HG03571 (cell line): ENCODE measurements around the gene TUBGCP6.

ENCODE experiments used
- ATAC-seq: cut with Tn5 transposase; IDR thresholded peaks from one replicate; pipeline ENCODE4 v1.9.1; 2021; ENCODE audit not compliant: unreplicated experiment

The TUBGCP6 gene

GRCh38 chr22:50244420-50245213 lies at the start of gene TUBGCP6:
TUBGCP6 (minus strand) TSS chr22:50245023; CDS start chr22:50244459, 564 bp downstream.
- peak; percentile 58 for ATAC-seq

GRCh38 chr22:50294319-50294656 lies 49.5 kb upstream of the TUBGCP6 start:
- ATAC-seq, result no peak

DNA sequence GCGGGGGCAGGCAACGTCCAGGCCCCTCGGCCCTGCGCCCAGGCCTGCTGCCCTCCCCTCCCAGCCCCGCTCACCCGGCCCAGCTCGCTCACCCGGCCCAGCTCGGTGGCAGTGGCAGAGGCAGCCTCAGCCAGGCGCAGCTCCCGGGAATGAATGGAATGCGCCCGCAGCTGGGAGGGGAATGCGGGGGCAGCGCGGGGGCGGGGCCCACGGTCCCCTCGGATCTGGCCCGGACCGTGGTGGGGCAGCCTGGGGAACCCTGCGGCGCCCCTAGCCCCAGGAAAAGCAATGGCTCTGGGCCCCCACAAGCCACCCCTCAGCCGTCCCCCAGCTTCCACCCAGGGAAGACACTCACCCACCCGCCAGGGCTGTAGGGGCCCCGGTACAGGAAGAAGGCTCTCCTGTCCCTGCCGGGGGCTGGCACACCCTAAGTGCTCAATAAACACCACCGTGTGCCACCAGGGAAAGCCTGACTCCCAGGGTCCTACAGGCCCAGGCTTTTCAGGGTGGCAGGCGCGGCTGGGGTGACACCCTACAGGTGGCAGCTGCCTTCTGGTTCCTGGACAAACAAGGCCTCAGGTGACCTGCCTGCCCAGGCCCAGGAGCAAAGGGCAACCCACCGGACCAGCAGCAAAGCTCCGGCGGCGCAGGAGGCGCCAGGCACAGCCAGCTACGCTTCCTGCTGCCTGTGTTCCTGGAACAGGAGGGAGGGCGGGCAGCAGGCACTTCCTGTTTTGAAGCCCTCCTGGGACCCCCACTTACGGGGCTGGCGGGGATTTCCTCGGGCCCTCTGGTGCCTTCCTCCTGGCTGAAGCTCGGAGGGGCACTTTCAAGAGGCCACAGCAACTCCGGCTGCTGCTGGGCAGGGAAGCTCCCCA lies 48.9 kb upstream of the TUBGCP6 start:
- ATAC-seq, result no peak

- ATAC-seq, result no peak
Observed at GRCh38 chr22:50292643-50293440, 48.0 kb upstream of the TUBGCP6 start.

- no peak for ATAC-seq
Observed at GRCh38 chr22:50289942-50290630, 45.3 kb upstream of the TUBGCP6 start.

GRCh38 chr22:50289151-50289941 lies 44.5 kb upstream of the TUBGCP6 start:
- ATAC-seq, result no peak

DNA sequence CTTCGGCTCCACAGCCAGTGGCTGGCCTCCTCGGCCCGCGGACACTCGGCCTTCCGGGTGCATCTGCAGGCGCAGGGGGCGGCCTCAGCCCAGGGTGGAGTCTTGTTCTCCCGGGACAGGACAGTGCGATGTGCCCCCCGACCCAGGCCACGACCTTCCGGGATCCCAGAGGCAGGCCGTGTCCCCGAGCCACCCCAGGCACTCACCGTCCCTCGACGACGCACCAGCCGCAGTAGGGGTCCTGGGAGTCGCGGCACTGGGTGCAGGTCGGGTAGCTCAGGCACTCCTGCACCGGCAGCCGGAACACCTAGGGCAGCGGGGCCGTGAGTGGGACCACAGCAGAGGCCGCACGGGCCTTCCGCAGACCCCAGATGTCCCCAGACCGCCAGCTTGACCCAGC lies 42.9 kb upstream of the TUBGCP6 start:
- no peak for ATAC-seq

DNA sequence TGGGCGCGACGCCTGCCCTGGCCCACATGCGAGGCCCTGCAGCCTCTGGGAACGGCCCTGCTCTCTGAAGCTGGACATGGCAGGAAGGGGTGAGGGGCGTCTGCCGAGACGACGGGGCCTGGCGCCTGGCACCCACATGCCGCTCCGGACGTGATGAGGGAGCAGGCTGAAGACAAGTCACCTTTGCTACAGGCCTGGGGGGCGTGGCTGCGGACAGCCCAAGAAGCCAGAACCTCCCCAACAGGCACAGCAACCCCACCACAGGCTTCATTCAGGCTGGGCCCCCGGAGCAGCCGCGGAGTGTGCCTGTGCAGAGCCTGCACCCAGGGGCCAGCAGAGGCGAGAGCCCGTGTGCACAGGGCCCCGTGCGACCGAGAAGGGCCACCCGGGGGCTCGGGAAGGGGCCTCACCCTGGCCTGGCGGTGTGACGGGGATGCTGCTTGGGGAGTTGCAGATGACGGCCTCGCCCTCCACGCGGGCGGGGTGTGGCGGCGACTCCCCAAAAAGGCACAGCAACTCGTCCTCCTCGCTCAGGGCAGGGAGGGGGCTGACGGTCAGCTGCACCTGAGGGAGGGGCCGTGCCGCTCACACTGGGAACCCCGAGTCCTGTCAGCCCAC lies 42.0 kb upstream of the TUBGCP6 start:
- ATAC-seq, result no peak

- no peak for ATAC-seq
Observed at GRCh38 chr22:50286275-50286674, 41.5 kb upstream of the TUBGCP6 start.

DNA sequence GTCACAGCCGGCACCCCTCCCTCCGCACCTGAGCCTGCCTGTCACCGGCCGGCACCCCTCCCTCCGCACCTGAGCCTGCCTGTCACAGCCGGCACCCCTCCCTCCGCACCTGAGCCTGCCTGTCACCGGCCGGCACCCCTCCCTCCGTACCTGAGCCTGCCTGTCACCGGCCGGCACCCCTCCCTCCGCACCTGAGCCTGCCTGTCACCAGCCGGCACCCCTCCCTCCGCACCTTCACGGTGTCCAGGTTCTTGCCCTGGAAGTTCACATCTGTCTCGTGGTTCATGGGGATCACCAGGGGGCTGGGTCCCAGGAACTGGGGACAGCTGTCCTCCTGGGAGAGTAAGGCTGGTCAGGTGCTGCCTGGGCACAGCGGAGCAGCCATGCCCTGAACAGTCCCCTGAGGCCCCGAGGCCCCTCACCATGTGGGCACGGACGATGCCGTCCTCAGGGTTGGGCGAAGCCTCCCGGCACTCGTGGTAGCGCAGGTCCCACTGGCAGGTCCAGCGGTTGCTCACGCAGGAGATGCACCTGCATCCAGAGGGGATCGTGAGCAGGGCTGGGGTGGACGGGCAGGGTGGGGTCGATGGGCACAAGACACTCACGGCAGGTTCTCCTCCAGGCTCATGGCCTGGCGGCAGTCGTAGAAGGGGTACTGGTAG lies 40.9 kb upstream of the TUBGCP6 start:
- no peak for ATAC-seq

DNA sequence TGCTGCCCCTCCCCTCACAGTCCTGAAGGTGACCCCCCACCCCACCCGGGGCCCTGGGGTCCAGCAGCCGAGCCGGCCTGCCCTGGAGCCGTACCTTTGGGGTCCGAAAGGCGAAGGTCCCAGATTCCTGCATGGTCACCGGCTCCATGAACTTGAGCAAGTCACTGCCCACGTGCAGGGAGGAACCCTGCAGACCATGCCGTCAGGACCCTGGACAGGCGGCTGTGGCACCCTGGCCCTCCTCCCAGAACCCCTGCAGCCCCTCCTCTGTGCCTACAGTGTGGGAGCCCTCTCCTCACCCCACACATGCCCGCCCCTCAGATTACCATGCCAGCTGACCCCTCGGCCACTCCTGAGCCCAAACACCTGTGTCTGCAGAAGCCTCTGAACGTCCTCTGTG lies 39.7 kb upstream of the TUBGCP6 start:
- no peak for ATAC-seq

DNA sequence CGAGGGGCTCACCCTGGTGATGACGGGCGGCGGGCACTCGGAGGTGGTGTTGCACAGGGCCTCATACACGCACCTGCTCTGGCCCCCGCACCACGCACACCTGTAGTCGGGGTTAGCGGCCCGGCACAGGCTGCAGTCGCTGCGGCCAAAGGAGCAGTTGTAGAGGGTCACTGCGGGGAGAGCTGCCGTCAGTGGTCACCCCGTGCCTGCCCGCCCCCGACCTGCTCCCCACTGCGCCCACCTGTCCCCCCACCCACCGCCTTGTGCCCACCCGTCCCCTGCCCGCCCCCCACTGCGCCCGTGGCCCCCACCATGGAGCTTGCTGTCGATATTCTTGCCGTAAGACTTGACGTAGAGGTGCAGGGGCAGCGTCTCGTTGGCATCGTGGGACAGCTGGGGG lies 39.0 kb upstream of the TUBGCP6 start:
- no peak for ATAC-seq

- ATAC-seq, result no peak
Observed at GRCh38 chr22:50282361-50283155, 37.7 kb upstream of the TUBGCP6 start.

- ATAC-seq, result no peak
Observed at GRCh38 chr22:50281957-50282356, 37.1 kb upstream of the TUBGCP6 start.

- no peak for ATAC-seq
Observed at GRCh38 chr22:50281384-50281760, 36.5 kb upstream of the TUBGCP6 start.

- no peak for ATAC-seq
Observed at GRCh38 chr22:50280708-50281383, 36.0 kb upstream of the TUBGCP6 start.

DNA sequence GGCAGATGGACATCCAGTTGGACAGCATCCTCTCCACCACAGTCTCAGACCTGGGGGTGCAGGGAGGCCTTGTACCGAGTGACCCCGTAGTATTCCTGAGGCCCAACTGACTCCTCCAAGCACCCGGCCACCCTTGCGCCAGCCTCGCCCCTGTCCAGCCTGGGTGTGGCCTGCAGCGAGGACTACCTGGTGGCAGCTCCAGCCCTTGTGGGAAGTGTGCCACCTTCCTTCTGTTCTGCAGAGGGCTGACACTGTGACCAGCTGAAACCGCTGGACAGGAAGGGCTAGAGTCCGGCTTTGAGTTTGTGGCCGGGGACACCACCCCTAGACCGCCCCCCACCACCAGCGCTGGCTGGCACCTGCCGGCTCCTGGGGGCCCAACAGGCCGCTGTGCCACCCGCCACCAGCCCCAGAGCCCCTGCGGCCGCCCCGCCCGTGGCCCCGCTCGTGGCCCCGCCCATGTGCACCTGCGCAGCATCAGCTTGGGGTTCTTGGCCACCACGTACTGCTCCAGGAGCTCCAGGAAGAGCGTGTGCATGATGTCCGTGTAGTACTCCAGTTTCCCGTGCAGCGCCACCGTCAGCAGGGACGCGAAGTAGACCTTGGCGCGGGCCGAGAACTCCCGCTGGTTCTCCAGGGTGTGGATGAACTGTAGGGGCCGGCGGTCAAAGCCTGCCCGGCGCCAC lies 35.3 kb upstream of the TUBGCP6 start:
- ATAC-seq, result no peak
